Thyroid gland (tissue), 4 donors: ENCODE data around the gene UGT1A6.
"Not testable (repeated sequence)": the region's sequence is repeated elsewhere in the genome, so short reads cannot be mapped to it uniquely, and the experiment has no call there.

ENCODE experiments used
- CTCF ChIP-seq, 6 experiments: fragments of 200-600 bp in 3 of 6; fragments of 450-650 bp in 3 of 6; sonication (generic) in 3 of 6; IDR thresholded peaks; one replicate each; pipeline ENCODE4 v1.5.1; 2016 to 2019; ENCODE audit warnings: antibody characterized with exemption in 6 of 6, mild to moderate bottlenecking in 2 of 6, inconsistent platforms in 1 of 6, moderate library complexity in 1 of 6
- POLR2A ChIP-seq, 2 donors: fragments of 450-650 bp; IDR thresholded peaks; one replicate each; pipeline ENCODE4 v1.6.1; 2017; ENCODE audit warnings: antibody characterized with exemption in 2 of 2, mild to moderate bottlenecking in 2 of 2, moderate library complexity in 1 of 2

GRCh38 chr2:233655943-233656342 lies 36.7 kb upstream of the UGT1A6 start:
- not testable (repeated sequence) for TF ChIP-seq CTCF, POLR2A (IDR thresholded peaks at IDR 0.05)
